HepG2 (cell line): ENCODE measurements around the gene NMNAT1.
"Not testable (repeated sequence)": the region's sequence is repeated elsewhere in the genome, so short reads cannot be mapped to it uniquely, and the experiment has no call there.

Source experiments
- FOXJ3 ChIP-seq: sonication (generic); formaldehyde crosslinking; IDR thresholded peaks from 2 replicates; pipeline ENCODE4 v1.4.0; 2020; ENCODE audit warnings: missing genetic modification reagents, mild to moderate bottlenecking, borderline replicate concordance
- GATA4 ChIP-seq: sonication (generic); IDR thresholded peaks from 2 replicates; pipeline ENCODE4 v1.6.1; 2016; ENCODE audit warnings: antibody characterized with exemption, low read depth, borderline replicate concordance
- HDAC6 ChIP-seq: fragments of 200-600 bp; sonication (generic); IDR thresholded peaks from 2 replicates; pipeline ENCODE4 v1.7.0; 2017; ENCODE audit warnings: mild to moderate bottlenecking, antibody characterized with exemption, low read length, low read depth
- HNF4G ChIP-seq, 2 experiments: sonication (generic) in 1 of 2; formaldehyde crosslinking in 1 of 2; IDR thresholded peaks; 2 replicates each; pipeline versions ENCODE4 v1.4.0 to v1.6.1; 2011 to 2020; ENCODE audit warnings: borderline replicate concordance in 2 of 2, low read depth in 2 of 2, mild to moderate bottlenecking in 2 of 2, low read length in 1 of 2, missing genetic modification reagents in 1 of 2, moderate library complexity in 1 of 2
- POLR2AphosphoS5 ChIP-seq: IDR thresholded peaks from 2 replicates; pipeline ENCODE4 v1.6.1; 2012; ENCODE audit warnings: low read depth, low read length
- SIN3A ChIP-seq: IDR thresholded peaks from 2 replicates; pipeline ENCODE4 v1.6.1; 2011; ENCODE audit warnings: low read depth, mild to moderate bottlenecking, control low read depth, low read length, borderline replicate concordance
- ZNF441 ChIP-seq: sonication (generic); formaldehyde crosslinking; IDR thresholded peaks from 2 replicates; pipeline ENCODE4 v1.7.0; 2021; ENCODE audit warnings: missing genetic modification reagents, borderline replicate concordance
- TF ChIP-seq, protein P1 (sequence below): sonication (generic); formaldehyde crosslinking; IDR thresholded peaks from 2 replicates; pipeline ENCODE4 v1.4.0; 2020; ENCODE audit warnings: low read depth, mild to moderate bottlenecking, missing genetic modification reagents
- TF ChIP-seq, protein P2 (sequence below): sonication (generic); formaldehyde crosslinking; IDR thresholded peaks from one replicate; pipeline ENCODE4 v1.5.1; 2020; ENCODE audit warnings: mild to moderate bottlenecking, missing genetic modification reagents; ENCODE audit errors: not compliant biosample characterization
- TF ChIP-seq, protein P3 (sequence below): sonication (generic); formaldehyde crosslinking; IDR thresholded peaks from 2 replicates; pipeline ENCODE4 v1.4.0; 2020; ENCODE audit warnings: missing genetic modification reagents, low read depth, mild to moderate bottlenecking, borderline replicate concordance

DNA sequence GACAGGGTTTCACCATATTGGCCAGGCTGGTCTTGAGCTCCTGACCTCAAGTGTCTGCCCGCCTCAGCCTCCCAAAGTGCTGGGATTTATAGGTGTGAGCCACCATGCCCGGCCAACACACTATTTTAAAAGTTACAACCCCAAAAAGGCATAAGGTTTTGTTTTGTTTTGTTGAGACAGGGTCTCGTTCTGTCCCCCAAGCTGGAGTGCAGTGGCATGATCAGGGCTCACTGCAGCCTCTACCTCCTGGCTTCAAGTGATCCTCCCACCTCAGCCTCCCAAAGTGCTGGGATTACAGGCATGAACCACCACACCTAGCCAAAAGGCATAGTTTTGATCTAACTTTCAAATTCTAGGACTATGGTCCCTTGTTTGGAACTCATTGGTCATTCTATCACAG, 25.8 kb upstream of the NMNAT1 start:
- TF ChIP-seq, protein P1, sequence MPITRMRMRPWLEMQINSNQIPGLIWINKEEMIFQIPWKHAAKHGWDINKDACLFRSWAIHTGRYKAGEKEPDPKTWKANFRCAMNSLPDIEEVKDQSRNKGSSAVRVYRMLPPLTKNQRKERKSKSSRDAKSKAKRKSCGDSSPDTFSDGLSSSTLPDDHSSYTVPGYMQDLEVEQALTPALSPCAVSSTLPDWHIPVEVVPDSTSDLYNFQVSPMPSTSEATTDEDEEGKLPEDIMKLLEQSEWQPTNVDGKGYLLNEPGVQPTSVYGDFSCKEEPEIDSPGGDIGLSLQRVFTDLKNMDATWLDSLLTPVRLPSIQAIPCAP (CRISPR knock-in tag), result not testable (repeated sequence)
- TF ChIP-seq FOXJ3 (CRISPR knock-in tag); HDAC6; POLR2AphosphoS5; ZNF441 (CRISPR knock-in tag); SIN3A; HNF4G (IDR thresholded peaks at IDR 0.05; ENCODE audit: borderline replicate concordance, low read depth, low read length); HNF4G (CRISPR knock-in tag; IDR thresholded peaks at IDR 0.05; ENCODE audit: borderline replicate concordance, low read depth); GATA4: not testable (repeated sequence)
- TF ChIP-seq, protein P2, sequence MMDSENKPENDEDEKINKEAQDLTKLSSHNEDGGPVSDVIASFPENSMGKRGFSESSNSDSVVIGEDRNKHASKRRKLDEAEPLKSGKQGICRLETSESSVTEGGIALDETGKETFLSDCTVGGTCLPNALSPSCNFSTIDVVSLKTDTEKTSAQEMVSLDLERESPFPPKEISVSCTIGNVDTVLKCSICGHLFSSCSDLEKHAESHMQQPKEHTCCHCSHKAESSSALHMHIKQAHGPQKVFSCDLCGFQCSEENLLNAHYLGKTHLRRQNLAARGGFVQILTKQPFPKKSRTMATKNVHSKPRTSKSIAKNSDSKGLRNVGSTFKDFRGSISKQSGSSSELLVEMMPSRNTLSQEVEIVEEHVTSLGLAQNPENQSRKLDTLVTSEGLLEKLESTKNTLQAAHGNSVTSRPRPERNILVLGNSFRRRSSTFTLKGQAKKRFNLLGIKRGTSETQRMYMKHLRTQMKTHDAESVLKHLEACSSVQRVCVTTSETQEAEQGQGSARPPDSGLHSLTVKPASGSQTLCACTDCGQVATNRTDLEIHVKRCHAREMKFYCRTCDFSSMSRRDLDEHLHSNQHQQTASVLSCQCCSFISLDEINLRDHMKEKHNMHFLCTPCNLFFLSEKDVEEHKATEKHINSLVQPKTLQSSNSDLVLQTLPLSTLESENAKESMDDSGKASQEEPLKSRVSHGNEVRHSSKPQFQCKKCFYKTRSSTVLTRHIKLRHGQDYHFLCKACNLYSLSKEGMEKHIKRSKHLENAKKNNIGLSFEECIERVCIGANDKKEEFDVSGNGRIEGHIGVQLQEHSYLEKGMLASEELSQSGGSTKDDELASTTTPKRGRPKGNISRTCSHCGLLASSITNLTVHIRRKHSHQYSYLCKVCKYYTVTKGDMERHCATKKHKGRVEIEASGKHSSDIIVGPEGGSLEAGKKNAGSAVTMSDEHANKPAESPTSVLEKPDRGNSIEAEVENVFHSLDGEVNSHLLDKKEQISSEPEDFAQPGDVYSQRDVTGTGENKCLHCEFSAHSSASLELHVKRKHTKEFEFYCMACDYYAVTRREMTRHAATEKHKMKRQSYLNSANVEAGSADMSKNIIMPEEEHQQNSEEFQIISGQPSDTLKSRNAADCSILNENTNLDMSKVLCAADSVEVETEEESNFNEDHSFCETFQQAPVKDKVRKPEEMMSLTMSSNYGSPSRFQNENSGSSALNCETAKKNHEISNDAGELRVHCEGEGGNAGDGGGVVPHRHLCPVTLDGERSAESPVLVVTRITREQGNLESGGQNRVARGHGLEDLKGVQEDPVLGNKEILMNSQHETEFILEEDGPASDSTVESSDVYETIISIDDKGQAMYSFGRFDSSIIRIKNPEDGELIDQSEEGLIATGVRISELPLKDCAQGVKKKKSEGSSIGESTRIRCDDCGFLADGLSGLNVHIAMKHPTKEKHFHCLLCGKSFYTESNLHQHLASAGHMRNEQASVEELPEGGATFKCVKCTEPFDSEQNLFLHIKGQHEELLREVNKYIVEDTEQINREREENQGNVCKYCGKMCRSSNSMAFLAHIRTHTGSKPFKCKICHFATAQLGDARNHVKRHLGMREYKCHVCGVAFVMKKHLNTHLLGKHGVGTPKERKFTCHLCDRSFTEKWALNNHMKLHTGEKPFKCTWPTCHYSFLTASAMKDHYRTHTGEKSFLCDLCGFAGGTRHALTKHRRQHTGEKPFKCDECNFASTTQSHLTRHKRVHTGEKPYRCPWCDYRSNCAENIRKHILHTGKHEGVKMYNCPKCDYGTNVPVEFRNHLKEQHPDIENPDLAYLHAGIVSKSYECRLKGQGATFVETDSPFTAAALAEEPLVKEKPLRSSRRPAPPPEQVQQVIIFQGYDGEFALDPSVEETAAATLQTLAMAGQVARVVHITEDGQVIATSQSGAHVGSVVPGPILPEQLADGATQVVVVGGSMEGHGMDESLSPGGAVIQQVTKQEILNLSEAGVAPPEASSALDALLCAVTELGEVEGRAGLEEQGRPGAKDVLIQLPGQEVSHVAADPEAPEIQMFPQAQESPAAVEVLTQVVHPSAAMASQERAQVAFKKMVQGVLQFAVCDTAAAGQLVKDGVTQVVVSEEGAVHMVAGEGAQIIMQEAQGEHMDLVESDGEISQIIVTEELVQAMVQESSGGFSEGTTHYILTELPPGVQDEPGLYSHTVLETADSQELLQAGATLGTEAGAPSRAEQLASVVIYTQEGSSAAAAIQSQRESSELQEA, result not testable (repeated sequence)
- TF ChIP-seq, protein P3, sequence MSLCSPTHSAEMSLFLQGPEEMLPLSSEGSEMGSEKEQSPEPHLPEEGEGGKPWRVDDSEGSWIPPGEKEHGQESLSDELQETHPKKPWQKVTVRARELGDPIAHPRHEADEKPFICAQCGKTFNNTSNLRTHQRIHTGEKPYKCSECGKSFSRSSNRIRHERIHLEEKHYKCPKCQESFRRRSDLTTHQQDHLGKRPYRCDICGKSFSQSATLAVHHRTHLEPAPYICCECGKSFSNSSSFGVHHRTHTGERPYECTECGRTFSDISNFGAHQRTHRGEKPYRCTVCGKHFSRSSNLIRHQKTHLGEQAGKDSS (CRISPR knock-in tag), result not testable (repeated sequence)
